Endothelial cell of umbilical vein (primary cell): ENCODE results near the gene RBP5.

Experiments used
- CTCF ChIP-seq, 2 donors: IDR thresholded peaks; 1 replicate in 1 of 2; 2 replicates in 1 of 2; pipeline ENCODE4 v1.5.1; 2011; ENCODE audit warnings: low read length in 2 of 2, mild to moderate bottlenecking in 2 of 2, moderate library complexity in 2 of 2, control low read depth in 1 of 2, inconsistent platforms in 1 of 2, low read depth in 1 of 2; ENCODE audit not compliant: insufficient read depth in 1 of 2; ENCODE audit errors: extremely low read depth in 1 of 2
- EZH2 ChIP-seq: IDR thresholded peaks from 2 replicates; pipeline ENCODE4 v1.6.1; 2012; ENCODE audit warnings: borderline replicate concordance, low read depth, mild to moderate bottlenecking, moderate library complexity, low read length, inconsistent platforms; ENCODE audit not compliant: severe bottlenecking
- FOS ChIP-seq: IDR thresholded peaks from 2 replicates; pipeline ENCODE4 v1.6.1; 2011; ENCODE audit warnings: mild to moderate bottlenecking, low read length, moderate library complexity, borderline replicate concordance; ENCODE audit not compliant: insufficient read depth
- POLR2A ChIP-seq: IDR thresholded peaks from 2 replicates; pipeline ENCODE4 v1.6.1; 2012; ENCODE audit warnings: low read depth, mild to moderate bottlenecking, control low read depth, low read length
- POLR2AphosphoS5 ChIP-seq: IDR thresholded peaks from 2 replicates; pipeline ENCODE4 v1.6.1; 2012; ENCODE audit warnings: low read depth, mild to moderate bottlenecking, control low read depth, low read length, moderate library complexity; ENCODE audit not compliant: insufficient read depth

- TF ChIP-seq CTCF (IDR thresholded peaks at IDR 0.05; ENCODE audit: extremely low read depth in 1 of 2, insufficient read depth in 1 of 2, low read depth in 1 of 2, low read length in 2 of 2): no peak
- TF ChIP-seq POLR2A: no peak
- TF ChIP-seq POLR2AphosphoS5: no peak
- no peak for TF ChIP-seq EZH2
- TF ChIP-seq FOS: no peak
Measured at GRCh38 chr12:7155471-7156034, 26.9 kb upstream of the RBP5 start.
